Right lobe of liver (tissue), 6 donors: ENCODE measurements around the gene CCDC148. TPM values are rescaled to one million over a fixed set of nuclear protein-coding genes. Genes with fewer than 3 reads are reported as not detected.

Source experiments
- ATAC-seq, 4 donors: fragments of 200-7000 bp; cut with Tn5 transposase; one replicate each; pipeline ENCODE4 v1.9.1; 2020; ENCODE audit warnings: mild to moderate bottlenecking in 4 of 4, moderate library complexity in 4 of 4
- DNase-seq, 3 donors: peaks; one replicate each; pipeline ENCODE4 v3.0.0-alpha.2; 2020
- H3K27ac ChIP-seq, 3 donors: fragments of 200-600 bp; one replicate each; pipeline ENCODE4 v1.8.0; 2022
- H3K27me3 ChIP-seq, 2 donors: fragments of 200-600 bp; one replicate each; pipeline ENCODE4 v1.8.0; 2022
- H3K36me3 ChIP-seq, 4 donors: fragments of 200-600 bp; sonication (generic) in 1 of 4; one replicate each; pipeline versions ENCODE4 v1.5.1 to v1.8.0; 2017 to 2022; ENCODE audit warnings: control low read depth in 1 of 4
- H3K4me1 ChIP-seq, 4 donors: fragments of 200-600 bp; sonication (generic) in 1 of 4; one replicate each; pipeline versions ENCODE4 v1.5.1 to v1.8.0; 2017 to 2022; ENCODE audit warnings: control low read depth in 1 of 4
- H3K4me3 ChIP-seq, 3 donors: fragments of 200-600 bp; one replicate each; pipeline ENCODE4 v1.8.0; 2022
- H3K9me3 ChIP-seq, 4 donors: fragments of 200-600 bp; sonication (generic) in 1 of 4; one replicate each; pipeline versions ENCODE4 v1.5.1 to v1.8.0; 2017 to 2022; ENCODE audit warnings: control low read depth in 1 of 4
- CTCF ChIP-seq, 4 donors: fragments of 200-600 bp in 3 of 4; fragments of 450-650 bp in 1 of 4; IDR thresholded peaks; one replicate each; pipeline versions ENCODE4 v1.5.1 to v1.8.0; 2016 to 2022; ENCODE audit warnings: antibody characterized with exemption in 4 of 4, mild to moderate bottlenecking in 2 of 4
- POLR2A ChIP-seq: fragments of 450-650 bp; IDR thresholded peaks from one replicate; pipeline ENCODE4 v1.6.1; 2017; ENCODE audit warnings: antibody characterized with exemption, mild to moderate bottlenecking
- WGBS: methylation state at CpG from one replicate; pipeline ENCODE4 v1.1.6; 2018; ENCODE audit warnings: low coverage, low lambda C conversion rate; ENCODE audit not compliant: insufficient coverage; ENCODE audit errors: missing lambda C conversion rate; 5-methylcytosine and 5-hydroxymethylcytosine counted together
- intact Hi-C, 2 donors: fragments of 100-400 bp; cut with DNase I; formaldehyde crosslinking; loops; one replicate each; pipeline versions ENCODE4 v1.11.2 to v1.14.1; 2022
- total RNA-seq, 6 experiments: library from RNA; depleted of rRNA in 2 of 6; stranded (reverse); fragments of >200 nt in 2 of 6; fragmentation: NEBNext Ultra II Directional in 3 of 6; extraction: Animal tissue kit (Norgen Biotek cat#: 25700) in 3 of 6; gene quantifications; one replicate each; pipeline versions ENCODE4 v1.1.0 to v1.2.4, GENCODE V29; 2016 to 2023
- donor health status: DM: no; HTN: yes; CAD: no.
- donor health status: DM: no; HTN: no; CAD: no.
- donor health status: DM: no; HTN: no; CAD: no.
- donor health status: DM: no; HTN: yes; CAD: no.
- donor health status: DM: no; HTN: yes; CAD: no.

CCDC148 gene
- total RNA-seq, 6 experiments from 2014 or later = 0.12 to 0.53 (median 0.20) TPM; not detected in 1

GRCh38 chr2:158414538-158414937 is 42.0 kb downstream of the CCDC148 start:
- H3K27me3 ChIP-seq = no peaks in the 10 kb centered on the region
- intact Hi-C loops = no loop called here
- H3K36me3 ChIP-seq = peaks cover 0 to 2% (median 0%) of the 10 kb centered on the region in 4 donors
- ATAC-seq (no peak), DNase-seq (no peak)
- H3K4me1 ChIP-seq = no peaks in the 10 kb centered on the region
- 45% methylated on average over 1 of the region's 1 CpG for WGBS
- no peaks in the 10 kb centered on the region for H3K9me3 ChIP-seq
- H3K4me3 ChIP-seq = no peak overlapping the region
- no peak for TF ChIP-seq POLR2A
- TF ChIP-seq CTCF (IDR thresholded peaks at IDR 0.05) = no peak
- H3K27ac ChIP-seq = no peak overlapping the region

GRCh38 chr2:158413581-158413980 is 43.0 kb downstream of the CCDC148 start:
- H3K4me1 ChIP-seq = no peaks in the 10 kb centered on the region
- no peak overlapping the region for H3K4me3 ChIP-seq
- no peaks in the 10 kb centered on the region for H3K27me3 ChIP-seq
- H3K9me3 ChIP-seq = no peaks in the 10 kb centered on the region
- intact Hi-C loops = no loop called here
- no peak overlapping the region for H3K27ac ChIP-seq
- DNase-seq = no peak
- no peak for ATAC-seq
- peaks cover 0 to 2% (median 0%) of the 10 kb centered on the region in 4 donors for H3K36me3 ChIP-seq
- 38% methylated on average over 2 of the region's 2 CpGs for WGBS
- TF ChIP-seq POLR2A (no peak), CTCF (IDR thresholded peaks at IDR 0.05) (no peak)

GRCh38 chr2:158412206-158412605 is 44.3 kb downstream of the CCDC148 start:
- no peaks in the 10 kb centered on the region for H3K27me3 ChIP-seq
- H3K27ac ChIP-seq = no peak overlapping the region
- TF ChIP-seq CTCF (IDR thresholded peaks at IDR 0.05) = no peak
- no peak for TF ChIP-seq POLR2A
- ATAC-seq (no peak), DNase-seq (no peak)
- no peaks in the 10 kb centered on the region for H3K9me3 ChIP-seq
- no peaks in the 10 kb centered on the region for H3K4me1 ChIP-seq
- intact Hi-C loops = no loop called here
- 56% methylated on average over 3 of the region's 3 CpGs for WGBS
- H3K4me3 ChIP-seq = no peak overlapping the region
- H3K36me3 ChIP-seq = peaks cover 0 to 2% (median 0%) of the 10 kb centered on the region in 4 donors

- Histone ChIP-seq H3K36me3 (peaks cover 0 to 2% (median 0%) of the 10 kb centered on the region in 4 donors), H3K4me1 (no peaks in the 10 kb centered on the region), H3K9me3 (no peaks in the 10 kb centered on the region), H3K27ac (no peak overlapping the region), H3K4me3 (no peak overlapping the region), H3K27me3 (no peaks in the 10 kb centered on the region)
- intact Hi-C loops = no loop called here
- ATAC-seq (no peak), DNase-seq (no peak)
- TF ChIP-seq CTCF (IDR thresholded peaks at IDR 0.05) (no peak), POLR2A (no peak)
Measured at GRCh38 chr2:158411748-158412147, 44.8 kb downstream of the CCDC148 start.

GRCh38 chr2:158410132-158410531 is 46.4 kb downstream of the CCDC148 start:
- DNase-seq (no peak), ATAC-seq (no peak)
- H3K27ac ChIP-seq = no peak overlapping the region
- no peaks in the 10 kb centered on the region for H3K9me3 ChIP-seq
- no peak overlapping the region for H3K4me3 ChIP-seq
- H3K4me1 ChIP-seq = no peaks in the 10 kb centered on the region
- no peak for TF ChIP-seq POLR2A
- no peak for TF ChIP-seq CTCF (IDR thresholded peaks at IDR 0.05)
- H3K27me3 ChIP-seq = no peaks in the 10 kb centered on the region
- H3K36me3 ChIP-seq = no peaks in the 10 kb centered on the region
- intact Hi-C loops = no loop called here
- WGBS = 100% methylated on average over 1 of the region's 1 CpG
